K562 (cell line): ENCODE results near the gene DHDH. TPM values are rescaled to one million over a fixed set of nuclear protein-coding genes. Genes with fewer than 3 reads are reported as not detected.
A peak's percentile ranks its signal among the peaks of the same experiment; 100 is the strongest.
"Not testable (repeated sequence)": the region's sequence is repeated elsewhere in the genome, so short reads cannot be mapped to it uniquely, and the experiment has no call there.

Experiments used
- CXXC5 ChIP-seq: fragments of 250-450 bp; sonication (Bioruptor Pico); IDR thresholded peaks from 2 replicates; pipeline ENCODE4 v1.8.0; 2022; ENCODE audit warnings: inconsistent platforms, mild to moderate bottlenecking, moderate library complexity
- DMBX1 ChIP-seq: fragments of 250-450 bp; sonication (Bioruptor Pico); IDR thresholded peaks from 2 replicates; pipeline ENCODE4 v1.8.0; 2022; ENCODE audit warnings: inconsistent platforms, mild to moderate bottlenecking, moderate library complexity, borderline replicate concordance
- GTF2A2 ChIP-seq: IDR thresholded peaks from 2 replicates; pipeline ENCODE4 v1.6.1; 2016; ENCODE audit warnings: mild to moderate bottlenecking, missing genetic modification characterization, missing compliant biosample characterization
- NR4A1 ChIP-seq, 2 experiments: fragments of 250-450 bp in 1 of 2; fragments of 450-650 bp in 1 of 2; sonication (Bioruptor Pico) in 1 of 2; IDR thresholded peaks; 2 replicates each; pipeline versions ENCODE4 v1.4.0 to v1.6.1; 2016 to 2020; ENCODE audit warnings: mild to moderate bottlenecking in 2 of 2, missing compliant biosample characterization in 1 of 2, missing genetic modification characterization in 1 of 2, moderate library complexity in 1 of 2
- PTRF ChIP-seq: fragments of 450-650 bp; IDR thresholded peaks from 2 replicates; pipeline ENCODE4 v1.6.1; 2016; ENCODE audit warnings: mild to moderate bottlenecking, missing genetic modification characterization, missing compliant biosample characterization
- PTTG1 ChIP-seq: fragments of 450-650 bp; IDR thresholded peaks from 2 replicates; pipeline ENCODE4 v1.6.1; 2016; ENCODE audit warnings: low read depth, mild to moderate bottlenecking, missing genetic modification characterization, missing compliant biosample characterization
- ZNF76 ChIP-seq: fragments of 250-450 bp; sonication (Bioruptor Pico); IDR thresholded peaks from 2 replicates; pipeline ENCODE4 v1.4.0; 2020; ENCODE audit warnings: mild to moderate bottlenecking, moderate library complexity, borderline replicate concordance
- polyA plus RNA-seq, 8 experiments: library from polyadenylated mRNA; depleted of rRNA in 4 of 8; stranded (reverse) in 5 of 8; unstranded in 3 of 8; fragments of >200 nt; fragmentation: Nextera tagmentation in 2 of 8; fragmentation: Illumina TruSeq in 1 of 8; extraction: Ambion mirVana in 2 of 8; extraction: Trizol in 1 of 8; gene quantifications; 2 replicates each; pipeline versions ENCODE4 v1.2.1 to v1.2.3, GENCODE V29; 2011 to 2014; ENCODE audit warnings: inconsistent platforms in 1 of 8, missing spikeins in 1 of 8
- total RNA-seq, 7 experiments: library from RNA; depleted of rRNA in 6 of 7; stranded (reverse); fragments of >200 nt in 6 of 7; fragmentation: Illumina TruSeq in 2 of 7; extraction: Trizol in 2 of 7; gene quantifications; 2 replicates each; pipeline versions ENCODE4 v1.2.1 to v1.2.3, GENCODE V29; 2011 to 2021; ENCODE audit warnings: low replicate concordance in 1 of 7
- TF ChIP-seq, protein P1 (sequence below): fragments of 450-650 bp; IDR thresholded peaks from 2 replicates; pipeline ENCODE4 v1.6.1; 2017; ENCODE audit warnings: antibody characterized with exemption, mild to moderate bottlenecking
- TF ChIP-seq, protein P2 (sequence below): fragments of 450-650 bp; IDR thresholded peaks from 2 replicates; pipeline ENCODE4 v1.6.1; 2016; ENCODE audit warnings: missing biosample characterization, missing genetic modification characterization

The DHDH gene
- total and polyA plus RNA-seq, 9 of the 15 experiments (the other 6 are each of a cell fraction or from before 2014, with no cell fraction given), result 0.37 to 1.9 (median 0.87) TPM

DNA sequence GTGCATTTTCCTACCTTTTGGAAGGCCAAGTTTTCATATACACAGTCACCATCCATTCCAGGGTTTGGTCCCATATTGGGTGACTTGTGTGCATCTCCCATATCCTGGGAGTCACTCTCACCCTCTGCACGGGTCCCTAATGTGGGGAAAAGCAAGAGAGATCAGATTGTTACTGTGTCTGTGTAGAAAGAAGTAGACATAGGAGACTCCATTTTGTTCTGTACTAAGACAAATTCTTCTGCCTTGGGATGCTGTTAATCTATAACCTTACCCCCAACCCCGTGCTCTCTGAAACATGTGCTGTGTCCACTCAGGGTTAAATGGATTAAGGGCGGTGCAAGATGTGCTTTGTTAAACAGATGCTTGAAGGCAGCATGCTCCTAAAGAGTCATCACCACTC, 44.0 kb upstream of the DHDH start (continued):
- TF ChIP-seq, protein P1, sequence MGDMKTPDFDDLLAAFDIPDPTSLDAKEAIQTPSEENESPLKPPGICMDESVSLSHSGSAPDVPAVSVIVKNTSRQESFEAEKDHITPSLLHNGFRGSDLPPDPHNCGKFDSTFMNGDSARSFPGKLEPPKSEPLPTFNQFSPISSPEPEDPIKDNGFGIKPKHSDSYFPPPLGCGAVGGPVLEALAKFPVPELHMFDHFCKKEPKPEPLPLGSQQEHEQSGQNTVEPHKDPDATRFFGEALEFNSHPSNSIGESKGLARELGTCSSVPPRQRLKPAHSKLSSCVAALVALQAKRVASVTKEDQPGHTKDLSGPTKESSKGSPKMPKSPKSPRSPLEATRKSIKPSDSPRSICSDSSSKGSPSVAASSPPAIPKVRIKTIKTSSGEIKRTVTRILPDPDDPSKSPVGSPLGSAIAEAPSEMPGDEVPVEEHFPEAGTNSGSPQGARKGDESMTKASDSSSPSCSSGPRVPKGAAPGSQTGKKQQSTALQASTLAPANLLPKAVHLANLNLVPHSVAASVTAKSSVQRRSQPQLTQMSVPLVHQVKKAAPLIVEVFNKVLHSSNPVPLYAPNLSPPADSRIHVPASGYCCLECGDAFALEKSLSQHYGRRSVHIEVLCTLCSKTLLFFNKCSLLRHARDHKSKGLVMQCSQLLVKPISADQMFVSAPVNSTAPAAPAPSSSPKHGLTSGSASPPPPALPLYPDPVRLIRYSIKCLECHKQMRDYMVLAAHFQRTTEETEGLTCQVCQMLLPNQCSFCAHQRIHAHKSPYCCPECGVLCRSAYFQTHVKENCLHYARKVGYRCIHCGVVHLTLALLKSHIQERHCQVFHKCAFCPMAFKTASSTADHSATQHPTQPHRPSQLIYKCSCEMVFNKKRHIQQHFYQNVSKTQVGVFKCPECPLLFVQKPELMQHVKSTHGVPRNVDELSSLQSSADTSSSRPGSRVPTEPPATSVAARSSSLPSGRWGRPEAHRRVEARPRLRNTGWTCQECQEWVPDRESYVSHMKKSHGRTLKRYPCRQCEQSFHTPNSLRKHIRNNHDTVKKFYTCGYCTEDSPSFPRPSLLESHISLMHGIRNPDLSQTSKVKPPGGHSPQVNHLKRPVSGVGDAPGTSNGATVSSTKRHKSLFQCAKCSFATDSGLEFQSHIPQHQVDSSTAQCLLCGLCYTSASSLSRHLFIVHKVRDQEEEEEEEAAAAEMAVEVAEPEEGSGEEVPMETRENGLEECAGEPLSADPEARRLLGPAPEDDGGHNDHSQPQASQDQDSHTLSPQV, result peak; percentile 96
- TF ChIP-seq GTF2A2 (tag) (0 out of 2 replicates have a peak, but pooled peaks have one; percentile 23), ZNF76 (CRISPR knock-in tag) (0 out of 2 replicates have a peak, but pooled peaks have one; percentile 66), NR4A1 (tag; IDR thresholded peaks at IDR 0.05) (peak; percentile 92), DMBX1 (CRISPR knock-in tag) (peak; percentile 85), PTTG1 (tag) (peak; percentile 65; the same call in 1 of the 2 replicates), PTRF (tag) (peak; percentile 79), CXXC5 (CRISPR knock-in tag) (peak; percentile 36; the same call in 1 of the 2 replicates)
- TF ChIP-seq, protein P2, sequence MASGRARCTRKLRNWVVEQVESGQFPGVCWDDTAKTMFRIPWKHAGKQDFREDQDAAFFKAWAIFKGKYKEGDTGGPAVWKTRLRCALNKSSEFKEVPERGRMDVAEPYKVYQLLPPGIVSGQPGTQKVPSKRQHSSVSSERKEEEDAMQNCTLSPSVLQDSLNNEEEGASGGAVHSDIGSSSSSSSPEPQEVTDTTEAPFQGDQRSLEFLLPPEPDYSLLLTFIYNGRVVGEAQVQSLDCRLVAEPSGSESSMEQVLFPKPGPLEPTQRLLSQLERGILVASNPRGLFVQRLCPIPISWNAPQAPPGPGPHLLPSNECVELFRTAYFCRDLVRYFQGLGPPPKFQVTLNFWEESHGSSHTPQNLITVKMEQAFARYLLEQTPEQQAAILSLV (tag), result peak; percentile 71
- TF ChIP-seq NR4A1 (CRISPR knock-in tag; IDR thresholded peaks at IDR 0.05), result not testable (repeated sequence)
